HUES48 (cell line): ENCODE measurements around the gene HHIP.

ENCODE experiments used
- H3K27ac ChIP-seq: one replicate; pipeline ENCODE4 v1.7.0; 2013; ENCODE audit warnings: low read depth, low read length, inconsistent platforms
- H3K27me3 ChIP-seq: 2 replicates; pipeline ENCODE4 v1.6.1; 2013; ENCODE audit warnings: mild to moderate bottlenecking, low read length; ENCODE audit not compliant: control insufficient read depth, insufficient read depth
- H3K36me3 ChIP-seq: 2 replicates; pipeline ENCODE4 v1.6.1; 2013; ENCODE audit warnings: low read length; ENCODE audit not compliant: control insufficient read depth, insufficient read depth
- H3K4me1 ChIP-seq: 2 replicates; pipeline ENCODE4 v1.6.1; 2013; ENCODE audit warnings: mild to moderate bottlenecking, low read length; ENCODE audit not compliant: control insufficient read depth, insufficient read depth
- H3K4me3 ChIP-seq: 2 replicates; pipeline ENCODE4 v1.5.1; 2013; ENCODE audit warnings: mild to moderate bottlenecking, low read depth, low read length
- H3K9ac ChIP-seq: 2 replicates; pipeline ENCODE4 v1.6.1; 2013; ENCODE audit warnings: mild to moderate bottlenecking, low read depth, low read length, moderate library complexity
- H3K9me3 ChIP-seq: 2 replicates; pipeline ENCODE4 v1.6.1; 2013; ENCODE audit warnings: low read length; ENCODE audit not compliant: control insufficient read depth, insufficient read depth

The HHIP gene

DNA sequence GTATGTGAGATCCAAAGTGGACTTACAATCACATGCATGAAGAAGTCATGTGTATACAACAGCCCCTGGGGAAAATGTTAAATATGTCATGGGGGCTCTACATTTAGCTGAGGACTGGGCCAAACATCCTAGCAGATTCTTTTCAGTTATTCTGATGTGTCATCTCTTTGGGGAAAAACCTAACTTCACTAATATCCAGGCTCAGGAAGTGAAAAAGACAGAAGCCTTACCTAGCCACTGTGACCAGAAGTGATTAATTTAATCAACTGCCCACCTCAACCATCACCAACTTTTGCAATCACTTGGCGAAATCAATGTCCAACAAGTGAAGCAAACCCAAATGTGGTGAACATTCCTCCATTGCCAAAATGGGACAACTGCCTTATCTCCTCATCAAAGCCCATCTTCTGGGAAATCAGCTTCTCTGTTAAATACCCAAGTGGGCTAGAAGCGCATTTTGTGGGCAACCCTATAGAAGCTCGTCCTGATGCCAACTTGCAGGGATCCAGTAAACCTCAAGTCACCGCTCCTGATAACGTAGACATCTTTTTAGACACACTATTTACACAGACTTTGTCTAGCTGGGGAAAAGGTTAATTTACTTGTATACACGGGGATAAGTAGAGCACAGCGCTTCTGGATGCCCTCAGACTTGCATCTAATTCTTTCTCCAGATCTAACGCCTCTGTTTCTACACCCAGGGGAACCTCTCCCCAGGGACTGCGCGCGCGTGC is 1.4 kb upstream of the HHIP start:
- Histone ChIP-seq H3K36me3 (no peaks in the 10 kb centered on the region), H3K9ac (no peak overlapping the region), H3K27me3 (peaks cover 67% of the 10 kb centered on the region), H3K4me3 (no peak overlapping the region), H3K4me1 (peaks cover 30% of the 10 kb centered on the region), H3K9me3 (no peaks in the 10 kb centered on the region), H3K27ac (no peak overlapping the region)

DNA sequence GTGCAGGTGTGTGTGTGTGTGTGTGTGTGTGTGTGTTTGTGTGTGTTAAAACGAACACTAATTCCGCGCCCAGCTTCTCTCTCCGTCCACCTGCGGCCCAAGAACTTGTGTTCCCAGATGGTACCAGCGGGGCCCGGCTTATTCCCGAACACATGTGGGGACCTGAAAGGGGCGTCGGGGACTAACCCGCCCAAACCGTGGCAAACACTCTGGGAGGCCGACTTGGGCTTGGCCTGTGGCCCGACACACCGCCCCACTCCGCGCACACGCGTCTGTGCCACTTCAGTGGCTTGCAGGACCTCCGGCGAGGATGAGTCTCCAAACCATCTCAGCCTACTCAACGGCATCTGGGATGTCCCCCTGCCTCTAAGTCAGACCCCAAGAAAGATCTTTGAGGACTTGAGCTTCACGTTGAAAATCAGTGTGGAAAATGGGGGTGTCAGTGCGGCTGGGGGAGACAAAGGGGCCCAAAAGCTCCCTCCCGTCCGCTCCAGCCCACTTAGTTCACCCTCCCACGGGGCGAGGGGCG is 790 bp upstream of the HHIP start:
- H3K9ac ChIP-seq = no peak overlapping the region
- no peaks in the 10 kb centered on the region for H3K9me3 ChIP-seq
- peak overlapping the region; percentile 61 for H3K4me3 ChIP-seq
- H3K4me1 ChIP-seq = peaks cover 36% of the 10 kb centered on the region
- H3K36me3 ChIP-seq = no peaks in the 10 kb centered on the region
- no peak overlapping the region for H3K27ac ChIP-seq
- H3K27me3 ChIP-seq = peaks cover 71% of the 10 kb centered on the region

DNA sequence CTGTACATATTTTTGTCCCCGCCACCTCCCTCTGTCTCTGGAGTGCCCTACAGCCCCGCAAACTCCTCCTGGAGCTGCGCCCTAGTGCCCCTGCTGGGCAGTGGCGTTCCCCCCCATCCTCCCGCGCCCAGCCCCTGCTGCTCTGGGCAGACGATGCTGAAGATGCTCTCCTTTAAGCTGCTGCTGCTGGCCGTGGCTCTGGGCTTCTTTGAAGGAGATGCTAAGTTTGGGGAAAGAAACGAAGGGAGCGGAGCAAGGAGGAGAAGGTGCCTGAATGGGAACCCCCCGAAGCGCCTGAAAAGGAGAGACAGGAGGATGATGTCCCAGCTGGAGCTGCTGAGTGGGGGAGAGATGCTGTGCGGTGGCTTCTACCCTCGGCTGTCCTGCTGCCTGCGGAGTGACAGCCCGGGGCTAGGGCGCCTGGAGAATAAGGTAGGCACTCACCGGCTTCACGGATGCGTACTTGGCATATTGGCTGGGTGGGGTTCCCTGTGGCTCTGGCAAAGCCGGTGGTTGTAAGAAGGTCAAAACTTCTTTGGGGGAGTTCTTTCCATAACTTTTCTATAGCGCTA is 653 bp downstream of the HHIP start:
- H3K9me3 ChIP-seq = no peaks in the 10 kb centered on the region
- peaks cover 71% of the 10 kb centered on the region for H3K27me3 ChIP-seq
- peak overlapping the region; percentile 61 for H3K4me3 ChIP-seq
- H3K4me1 ChIP-seq = peaks cover 45% of the 10 kb centered on the region
- no peaks in the 10 kb centered on the region for H3K36me3 ChIP-seq
- H3K9ac ChIP-seq = peak overlapping the region; percentile 30; the same call in 1 of the 2 replicates
- H3K27ac ChIP-seq = no peak overlapping the region

DNA sequence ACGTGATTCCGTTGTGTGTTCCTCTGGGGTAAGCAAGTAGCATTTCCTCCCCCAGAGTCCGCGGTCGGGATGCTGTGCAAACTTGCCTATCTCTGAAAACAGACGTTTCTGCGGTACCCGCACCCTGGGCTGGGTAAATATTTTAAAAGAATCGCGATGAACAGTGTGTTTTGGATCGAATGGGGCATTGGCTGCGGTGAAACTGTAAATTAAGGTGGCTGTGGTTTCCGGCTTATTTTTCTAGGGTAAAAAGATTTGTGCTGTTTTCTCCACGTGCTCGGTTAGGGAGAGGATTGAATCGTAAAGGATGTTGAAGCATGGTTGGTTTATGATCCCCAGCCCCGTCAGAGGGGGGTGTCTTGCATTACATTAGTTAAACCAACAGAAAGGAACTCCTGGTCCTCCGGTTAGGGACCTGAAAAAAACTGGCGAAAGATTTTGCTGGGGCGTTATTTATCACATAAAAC is 1.2 kb downstream of the HHIP start:
- H3K27ac ChIP-seq = no peak overlapping the region
- peak overlapping the region; percentile 61 for H3K4me3 ChIP-seq
- H3K9ac ChIP-seq = peak overlapping the region; percentile 40; the same call in 1 of the 2 replicates

DNA sequence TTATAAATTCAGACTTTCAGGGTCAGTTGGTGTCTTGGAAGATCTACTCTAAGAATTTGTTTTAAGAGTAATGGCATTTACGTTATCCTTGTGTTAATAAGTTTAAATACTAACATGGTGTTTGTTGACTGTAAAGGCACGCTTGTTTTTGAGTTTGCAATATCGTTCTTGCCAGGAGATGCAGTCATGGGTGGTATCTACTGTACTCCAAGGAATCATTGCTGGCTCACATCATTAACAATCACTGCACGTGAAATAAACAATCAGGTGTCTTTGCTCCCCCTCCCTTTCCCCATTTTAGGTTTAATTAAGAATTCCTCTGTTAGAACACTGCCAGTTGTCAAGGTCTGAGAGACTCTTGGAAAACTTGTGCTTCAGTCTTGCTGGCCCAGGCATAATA is 1.6 kb downstream of the HHIP start:
- Histone ChIP-seq H3K4me3 (peak overlapping the region; percentile 61), H3K9me3 (no peaks in the 10 kb centered on the region), H3K9ac (peak overlapping the region; percentile 40; the same call in 1 of the 2 replicates), H3K36me3 (no peaks in the 10 kb centered on the region), H3K27ac (no peak overlapping the region), H3K27me3 (peaks cover 71% of the 10 kb centered on the region), H3K4me1 (peaks cover 52% of the 10 kb centered on the region)

More for the DNA sequence above, 1.2 kb downstream of the HHIP start:
- Histone ChIP-seq H3K4me1 (peaks cover 47% of the 10 kb centered on the region), H3K27me3 (peaks cover 71% of the 10 kb centered on the region), H3K9me3 (no peaks in the 10 kb centered on the region), H3K36me3 (no peaks in the 10 kb centered on the region)

DNA sequence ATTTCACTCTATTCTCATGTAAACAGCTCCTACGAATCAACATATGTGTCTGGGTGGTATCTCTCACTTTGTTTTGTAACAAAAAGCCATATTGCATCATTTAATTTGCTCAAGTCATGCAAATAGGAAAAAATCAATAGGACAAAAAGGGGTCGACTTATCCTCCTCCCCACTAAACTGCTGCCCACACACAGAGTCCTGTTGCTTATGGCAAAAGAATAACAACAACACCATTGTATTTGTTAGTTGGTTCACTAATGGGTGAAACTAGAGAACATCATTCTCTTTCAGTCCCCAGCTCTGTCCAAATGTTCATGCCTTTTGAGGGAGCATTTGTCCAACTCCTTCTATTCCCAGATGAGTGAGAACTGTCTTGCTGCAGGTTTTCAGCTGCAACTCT is 2.1 kb downstream of the HHIP start:
- Histone ChIP-seq H3K4me1 (peaks cover 56% of the 10 kb centered on the region), H3K27me3 (peaks cover 69% of the 10 kb centered on the region), H3K27ac (peak overlapping the region; percentile 32), H3K4me3 (peak overlapping the region; percentile 61), H3K9ac (peak overlapping the region; percentile 40; the same call in 1 of the 2 replicates), H3K9me3 (no peaks in the 10 kb centered on the region), H3K36me3 (no peaks in the 10 kb centered on the region)

DNA sequence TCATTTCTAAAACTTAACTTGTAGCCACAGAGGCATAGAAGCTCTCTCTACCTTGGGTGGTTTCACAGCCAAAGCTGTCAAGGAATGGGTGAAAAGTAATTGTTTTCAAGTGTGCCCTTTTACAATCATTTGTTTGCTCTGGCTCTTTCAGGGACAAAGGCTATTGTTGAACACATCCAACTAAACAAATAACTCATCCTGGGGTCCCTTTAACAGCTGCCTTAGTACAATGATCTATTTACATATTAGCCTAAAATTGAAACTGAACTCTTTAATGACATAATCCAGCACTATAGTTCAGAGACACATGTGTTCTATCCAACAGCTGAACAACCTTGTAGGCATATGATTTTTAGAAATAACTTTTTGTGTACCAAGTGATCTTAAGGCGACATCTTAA is 3.7 kb downstream of the HHIP start:
- H3K4me1 ChIP-seq = peaks cover 62% of the 10 kb centered on the region

DNA sequence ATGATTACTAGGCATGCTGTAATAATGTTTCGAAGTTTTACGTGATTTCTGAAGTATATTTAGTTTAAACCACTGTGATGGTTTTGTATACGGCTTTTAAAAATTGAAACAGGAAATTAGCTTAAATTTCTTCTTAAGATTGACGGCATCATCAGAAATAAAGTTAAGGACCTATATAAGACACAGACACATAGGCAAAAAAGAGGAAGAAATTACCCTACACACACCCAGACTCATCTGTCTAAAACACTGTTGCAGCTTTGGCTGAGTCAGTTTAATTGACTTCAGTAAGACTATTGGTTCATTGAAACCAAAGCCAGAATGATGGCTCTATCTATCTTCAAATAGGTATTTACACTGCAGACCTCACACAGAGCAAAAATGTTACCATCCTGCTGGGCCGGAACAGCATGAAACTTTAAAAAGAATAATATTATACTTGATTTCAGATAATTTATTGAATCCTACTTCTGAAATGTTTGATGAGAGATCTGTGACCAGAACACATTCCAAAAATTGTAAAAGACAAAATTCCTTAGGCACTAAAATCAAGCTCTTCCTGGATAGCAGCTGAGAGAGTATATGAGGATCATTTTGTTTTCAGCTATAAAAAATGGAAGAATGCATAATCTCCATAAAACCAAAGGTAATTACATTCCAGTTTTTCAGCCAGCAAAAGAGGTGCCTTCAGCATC is 4.5 kb downstream of the HHIP start:
- Histone ChIP-seq H3K27me3 (peaks cover 45% of the 10 kb centered on the region), H3K9me3 (no peaks in the 10 kb centered on the region), H3K4me3 (peak overlapping the region; percentile 5; the same call in 1 of the 2 replicates), H3K4me1 (peaks cover 62% of the 10 kb centered on the region), H3K9ac (no peak overlapping the region), H3K27ac (peak overlapping the region; percentile 29), H3K36me3 (no peaks in the 10 kb centered on the region)

More for the DNA sequence above, 3.7 kb downstream of the HHIP start:
- Histone ChIP-seq H3K36me3 (no peaks in the 10 kb centered on the region), H3K9me3 (no peaks in the 10 kb centered on the region), H3K4me3 (peak overlapping the region; percentile 5; the same call in 1 of the 2 replicates), H3K27ac (peak overlapping the region; percentile 29), H3K27me3 (peaks cover 53% of the 10 kb centered on the region), H3K9ac (no peak overlapping the region)

DNA sequence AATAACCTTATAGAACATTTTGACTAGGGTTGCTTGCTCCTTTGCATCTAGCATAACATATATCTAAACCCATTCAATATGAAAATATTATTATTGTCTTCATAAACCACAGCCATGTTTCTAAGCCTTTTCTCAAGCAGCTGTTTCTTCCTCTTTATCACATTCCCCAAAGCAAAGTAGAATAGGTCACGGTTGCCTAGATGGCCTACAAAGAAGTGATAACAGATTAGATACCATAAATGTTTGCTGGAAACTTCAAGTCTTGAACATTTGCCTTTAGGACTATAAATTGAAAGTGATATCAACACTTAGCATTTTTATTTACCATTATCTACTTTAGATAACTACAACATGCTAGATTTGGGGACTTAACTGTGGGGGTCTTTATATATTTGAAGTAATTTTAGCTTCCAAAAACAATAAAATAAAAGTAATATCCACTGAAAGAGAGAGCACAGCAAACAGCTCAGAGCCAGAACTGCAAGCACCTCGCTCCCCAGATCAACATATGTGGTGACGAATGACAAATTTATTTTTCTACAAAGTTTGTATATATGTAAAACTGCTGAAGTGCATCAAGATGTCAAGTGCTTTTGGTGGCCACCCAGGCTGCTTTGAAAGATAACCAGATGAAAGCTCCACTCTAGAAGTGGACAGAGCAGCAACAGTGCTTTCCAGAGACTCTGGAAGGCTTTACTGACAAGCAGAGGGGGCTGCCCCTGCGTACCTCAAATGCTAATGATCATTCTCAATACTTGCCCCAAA is 8.0 kb downstream of the HHIP start:
- peaks cover 10% of the 10 kb centered on the region for H3K27me3 ChIP-seq
- H3K4me1 ChIP-seq = peaks cover 38% of the 10 kb centered on the region
- H3K36me3 ChIP-seq = no peaks in the 10 kb centered on the region

DNA sequence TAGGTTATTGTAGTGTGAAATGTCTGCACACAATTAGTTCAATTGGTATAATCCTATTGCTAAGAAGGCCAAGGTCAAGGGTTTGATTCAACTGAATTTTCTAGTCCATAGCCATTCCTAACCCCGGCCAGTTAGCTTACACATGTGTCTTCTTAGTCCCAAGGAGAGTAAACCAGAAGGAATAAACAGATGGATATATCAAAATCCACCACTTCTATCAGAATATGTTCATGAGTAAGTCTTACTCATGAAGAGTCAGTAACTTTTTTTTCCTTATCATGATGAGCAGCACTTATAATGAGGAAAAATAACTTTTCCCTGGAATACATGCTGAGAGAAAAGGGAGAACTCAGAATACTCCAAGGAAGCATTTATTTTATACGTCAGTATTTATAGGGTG is 9.5 kb downstream of the HHIP start:
- Histone ChIP-seq H3K4me1 (peaks cover 23% of the 10 kb centered on the region), H3K4me3 (no peak overlapping the region), H3K36me3 (no peaks in the 10 kb centered on the region), H3K9ac (no peak overlapping the region), H3K9me3 (no peaks in the 10 kb centered on the region), H3K27me3 (no peaks in the 10 kb centered on the region), H3K27ac (no peak overlapping the region)

More for the DNA sequence above, 8.0 kb downstream of the HHIP start:
- H3K4me3 ChIP-seq = no peak overlapping the region
- H3K9ac ChIP-seq = no peak overlapping the region
- no peak overlapping the region for H3K27ac ChIP-seq
- H3K9me3 ChIP-seq = no peaks in the 10 kb centered on the region
